IMR-90 (cell line): ENCODE data around the gene MPZ. TPM values are rescaled to one million over a fixed set of nuclear protein-coding genes. Genes with fewer than 3 reads are reported as not detected.

Experiments used
- ATAC-seq: fragments of 200-7000 bp; cut with Tn5 transposase; 2 replicates; pipeline ENCODE4 v1.9.1; 2020; ENCODE audit warnings: low read depth, mild to moderate bottlenecking, moderate library complexity
- BruUV-seq: library from RNA; stranded (reverse); fragments of 400-500 nt; replicated peaks from 2 replicates; lab custom pipeline; 2021; lab: Mats Ljungman, UMichigan
- CTCF ChIA-PET: fragments of 300-600 bp; formaldehyde crosslinking; extraction: SDS; loops from one replicate; lab custom pipeline; 2021; ENCODE audit warnings: antibody characterized with exemption; lab: Yijun Ruan, JAX
- POLR2A ChIA-PET: fragments of 300-600 bp; sonication (Branson Sonifier 250); formaldehyde crosslinking; loops from one replicate; lab custom pipeline; 2022; ENCODE audit warnings: antibody characterized with exemption; ENCODE audit not compliant: unreplicated experiment; lab: Charles Lee
- DNase-seq: peaks from one replicate; pipeline ENCODE4 v3.0.0; 2013
- H2AFZ ChIP-seq: replicated peaks from 2 replicates; pipeline ENCODE3; 2013; ENCODE audit warnings: low read length, mild to moderate bottlenecking; ENCODE audit not compliant: poor library complexity
- H2AK5ac ChIP-seq: 2 replicates; pipeline ENCODE4 v1.6.1; 2013; ENCODE audit warnings: low read depth, low read length, inconsistent platforms
- H2AK9ac ChIP-seq: replicated peaks from 2 replicates; pipeline ENCODE3; 2013; ENCODE audit warnings: mild to moderate bottlenecking, low read depth, low read length, moderate library complexity; ENCODE audit not compliant: poor library complexity
- H2BK120ac ChIP-seq: 2 replicates; pipeline ENCODE4 v1.6.1; 2013; ENCODE audit warnings: low read depth, low read length, inconsistent platforms
- H2BK15ac ChIP-seq: 3 replicates; pipeline ENCODE4 v1.6.1; 2013; ENCODE audit warnings: low read depth, low read length, inconsistent platforms
- H2BK20ac ChIP-seq: 2 replicates; pipeline ENCODE4 v1.6.1; 2013; ENCODE audit warnings: low read depth, mild to moderate bottlenecking, inconsistent platforms, low read length, moderate library complexity
- H2BK5ac ChIP-seq: 2 replicates; pipeline ENCODE4 v1.6.1; 2013; ENCODE audit warnings: mild to moderate bottlenecking, low read depth, low read length, inconsistent platforms; ENCODE audit not compliant: poor library complexity, severe bottlenecking
- H3K14ac ChIP-seq: replicated peaks from 2 replicates; pipeline ENCODE4 v1.6.1; 2013; ENCODE audit warnings: low read depth, low read length, inconsistent platforms
- H3K18ac ChIP-seq: 2 replicates; pipeline ENCODE4 v1.6.1; 2013; ENCODE audit warnings: low read depth, low read length, control low read depth
- H3K23ac ChIP-seq: 2 replicates; pipeline ENCODE4 v1.6.1; 2013; ENCODE audit warnings: low read depth, low read length, inconsistent platforms
- H3K27ac ChIP-seq: 2 replicates; pipeline ENCODE4 v1.5.1; 2013; ENCODE audit warnings: mild to moderate bottlenecking, control low read depth, low read length; ENCODE audit not compliant: insufficient read depth
- H3K27me3 ChIP-seq: 2 replicates; pipeline ENCODE4 v1.6.1; 2013; ENCODE audit warnings: low read length; ENCODE audit not compliant: control insufficient read depth, insufficient read depth
- H3K36me3 ChIP-seq: 2 replicates; pipeline ENCODE4 v1.6.1; 2013; ENCODE audit warnings: low read length, mixed read lengths; ENCODE audit not compliant: control insufficient read depth, insufficient read depth
- H3K4ac ChIP-seq: 2 replicates; pipeline ENCODE4 v1.6.1; 2013; ENCODE audit warnings: low read depth, low read length, inconsistent platforms
- H3K4me1 ChIP-seq: 2 replicates; pipeline ENCODE4 v1.6.1; 2013; ENCODE audit warnings: low read length, mixed read lengths; ENCODE audit not compliant: control insufficient read depth, insufficient read depth
- H3K4me2 ChIP-seq: 2 replicates; pipeline ENCODE4 v1.6.1; 2013; ENCODE audit warnings: low read depth, mild to moderate bottlenecking, control low read depth, low read length, moderate library complexity
- H3K4me3 ChIP-seq: 2 replicates; pipeline ENCODE4 v1.5.1; 2013; ENCODE audit warnings: low read depth, mild to moderate bottlenecking, control low read depth, low read length, moderate library complexity; ENCODE audit not compliant: insufficient read depth
- H3K56ac ChIP-seq: 2 replicates; pipeline ENCODE4 v1.6.1; 2013; ENCODE audit warnings: low read length, inconsistent platforms; ENCODE audit not compliant: insufficient read depth; ENCODE audit errors: extremely low read depth
- H3K79me1 ChIP-seq, 2 experiments: 2 replicates each; pipeline ENCODE4 v1.6.1; 2013; ENCODE audit warnings: low read length in 2 of 2, inconsistent platforms in 1 of 2, low read depth in 1 of 2
- H3K9ac ChIP-seq: 2 replicates; pipeline ENCODE4 v1.6.1; 2013; ENCODE audit warnings: low read depth, low read length, control low read depth
- H3K9me1 ChIP-seq: 2 replicates; pipeline ENCODE4 v1.6.1; 2013; ENCODE audit warnings: low read length, inconsistent platforms; ENCODE audit not compliant: insufficient read depth
- H3K9me3 ChIP-seq: 2 replicates; pipeline ENCODE4 v1.6.1; 2013; ENCODE audit warnings: low read length; ENCODE audit not compliant: control insufficient read depth, insufficient read depth
- H4K20me1 ChIP-seq: 2 replicates; pipeline ENCODE4 v1.6.1; 2013; ENCODE audit warnings: low read length, inconsistent platforms; ENCODE audit not compliant: insufficient read depth
- H4K5ac ChIP-seq: 2 replicates; pipeline ENCODE4 v1.6.1; 2013; ENCODE audit warnings: mild to moderate bottlenecking, low read depth, low read length, control low read depth
- H4K8ac ChIP-seq, 2 experiments: 2 replicates each; pipeline ENCODE4 v1.6.1; 2013; ENCODE audit warnings: low read depth in 2 of 2, low read length in 2 of 2, control low read depth in 1 of 2, inconsistent platforms in 1 of 2
- H4K91ac ChIP-seq: 2 replicates; pipeline ENCODE4 v1.6.1; 2013; ENCODE audit warnings: low read depth, low read length, inconsistent platforms; ENCODE audit not compliant: insufficient read depth
- BHLHE40 ChIP-seq: fragments of 150-350 bp; IDR thresholded peaks from 2 replicates; pipeline ENCODE4 v1.6.1; 2016; ENCODE audit warnings: mild to moderate bottlenecking, low read depth, low read length
- CEBPB ChIP-seq: IDR thresholded peaks from 2 replicates; pipeline ENCODE4 v1.6.1; 2012; ENCODE audit warnings: low read depth, low read length, improper control_type of control experiment
- CHD1 ChIP-seq: IDR thresholded peaks from 2 replicates; pipeline ENCODE4 v1.6.1; 2012; ENCODE audit warnings: low read depth, low read length, improper control_type of control experiment
- CTCF ChIP-seq: conservative IDR thresholded peaks from 2 replicates; pipeline ENCODE4 v1.5.1; 2012; ENCODE audit warnings: mild to moderate bottlenecking, low read depth, low read length, improper control_type of control experiment
- ELK1 ChIP-seq: fragments of 150-350 bp; IDR thresholded peaks from 2 replicates; pipeline ENCODE4 v1.6.1; 2016; ENCODE audit warnings: low read depth, mild to moderate bottlenecking, low read length, moderate library complexity, borderline replicate concordance
- FOS ChIP-seq: fragments of 150-350 bp; IDR thresholded peaks from 2 replicates; pipeline ENCODE4 v1.6.1; 2016; ENCODE audit warnings: low read depth, low read length
- MAFK ChIP-seq: IDR thresholded peaks from 2 replicates; pipeline ENCODE4 v1.6.1; 2012; ENCODE audit warnings: low read depth, low read length, improper control_type of control experiment
- MAZ ChIP-seq: IDR thresholded peaks from 2 replicates; pipeline ENCODE4 v1.6.1; 2012; ENCODE audit warnings: low read depth, mild to moderate bottlenecking, low read length, improper control_type of control experiment, moderate library complexity, borderline replicate concordance
- MXI1 ChIP-seq: IDR thresholded peaks from 2 replicates; pipeline ENCODE4 v1.6.1; 2012; ENCODE audit warnings: low read depth, mild to moderate bottlenecking, low read length, moderate library complexity, borderline replicate concordance
- NFE2L2 ChIP-seq: fragments of 150-350 bp; IDR thresholded peaks from 2 replicates; pipeline ENCODE4 v1.6.1; 2016; ENCODE audit warnings: low read depth, mild to moderate bottlenecking, low read length
- POLR2A ChIP-seq: IDR thresholded peaks from 2 replicates; pipeline ENCODE4 v1.6.1; 2012; ENCODE audit warnings: mild to moderate bottlenecking, low read depth, low read length
- RAD21 ChIP-seq: IDR thresholded peaks from 2 replicates; pipeline ENCODE4 v1.6.1; 2012; ENCODE audit warnings: low read length, improper control_type of control experiment
- RCOR1 ChIP-seq: IDR thresholded peaks from 2 replicates; pipeline ENCODE4 v1.6.1; 2012; ENCODE audit warnings: mild to moderate bottlenecking, low read length, improper control_type of control experiment; ENCODE audit not compliant: insufficient replicate concordance
- RFX5 ChIP-seq: IDR thresholded peaks from 2 replicates; pipeline ENCODE4 v1.8.0; 2012; ENCODE audit warnings: low read depth, mild to moderate bottlenecking, low read length, moderate library complexity
- SMC3 ChIP-seq: fragments of 150-350 bp; IDR thresholded peaks from 2 replicates; pipeline ENCODE4 v1.6.1; 2016; ENCODE audit warnings: low read depth, mild to moderate bottlenecking, antibody characterized with exemption, low read length, moderate library complexity
- USF2 ChIP-seq: fragments of 150-350 bp; IDR thresholded peaks from 2 replicates; pipeline ENCODE4 v1.6.1; 2017; ENCODE audit warnings: mild to moderate bottlenecking, antibody characterized with exemption, low read length, low read depth
- dilution Hi-C: fragments of 300-500 bp; cut with HindIII; formaldehyde crosslinking; loops from one replicate; pipeline ENCODE4 v1.14.3; 2018; ENCODE audit warnings: low sequenced_read_pairs; ENCODE audit not compliant: unreplicated experiment
- in situ Hi-C: fragments of 300-500 bp; cut with MboI; formaldehyde crosslinking; loops from 3 replicates; pipeline ENCODE4 v1.14.3; 2019; ENCODE audit warnings: low sequenced_read_pairs, inconsistent platforms, mixed read lengths
- intact Hi-C: fragments of 100-400 bp; cut with micrococcal nuclease; formaldehyde crosslinking; loops from 2 replicates; pipeline ENCODE4 v1.10.0; 2022
- polyA plus RNA-seq, 3 experiments: library from polyadenylated mRNA; depleted of rRNA; stranded (reverse); fragments of >200 nt; gene quantifications; 2 replicates each; pipeline ENCODE4 v1.2.3, GENCODE V29; 2012; ENCODE audit warnings: low replicate concordance in 1 of 3
- total RNA-seq: library from RNA; depleted of rRNA; stranded (reverse); fragments of >200 nt; gene quantifications from 2 replicates; pipeline ENCODE4 v1.2.3, GENCODE V29; 2012

The MPZ gene
- total and polyA plus RNA-seq, 2 of the 4 experiments (the other 2 are of a cell fraction), result 0.18 to 0.96 TPM

- Histone ChIP-seq H2BK20ac (no peak overlapping the region), H3K27ac (no peak overlapping the region), H3K14ac (no peak overlapping the region), H3K4me2 (no peak overlapping the region), H4K20me1 (no peaks in the 10 kb centered on the region), H2BK15ac (no peak overlapping the region), H3K4ac (no peak overlapping the region), H3K36me3 (peaks cover 7% of the 10 kb centered on the region), H4K91ac (no peak overlapping the region), H3K9ac (no peak overlapping the region), H3K9me1 (no peaks in the 10 kb centered on the region), H3K27me3 (no peaks in the 10 kb centered on the region), H2AK9ac (no peak overlapping the region), H2BK5ac (no peak overlapping the region), H3K56ac (no peak overlapping the region), H2BK120ac (no peak overlapping the region), H2AK5ac (no peak overlapping the region), H3K9me3 (no peaks in the 10 kb centered on the region), H3K18ac (no peak overlapping the region), H3K79me1 (peaks cover 0 to 4% of the 10 kb centered on the region in 2 experiments; a peak in 1 of 4 replicates), H2AFZ (no peak overlapping the region), H3K4me3 (no peak overlapping the region), H4K8ac (no peak overlapping the region), H3K4me1 (no peaks in the 10 kb centered on the region), H3K23ac (no peak overlapping the region), H4K5ac (no peak overlapping the region)
- intact Hi-C loops (no loop called here), in situ Hi-C loops (no loop called here), dilution Hi-C loops (no loop called here)
- ChIA-PET POLR2A (no interaction called here), CTCF (no interaction called here)
- ATAC-seq (no peak), DNase-seq (no peak)
- BruUV-seq, result no TSS peak
- TF ChIP-seq CEBPB (no peak), BHLHE40 (no peak), RFX5 (no peak), MAZ (no peak), RAD21 (no peak), ELK1 (no peak), CHD1 (no peak), USF2 (no peak), SMC3 (no peak), NFE2L2 (no peak), POLR2A (no peak), MAFK (no peak), MXI1 (no peak), FOS (no peak), RCOR1 (no peak), CTCF (no peak)
Measured at GRCh38 chr1:161359291-161359690, 49.5 kb upstream of the MPZ start.
